K562 (cell line): ENCODE results near the gene PADI1. TPM values are rescaled to one million over a fixed set of nuclear protein-coding genes. Genes with fewer than 3 reads are reported as not detected.

Experiments used
- ATAC-seq: fragments of 200-7000 bp; cut with Tn5 transposase; 3 replicates; pipeline ENCODE4 v1.9.1; 2020; ENCODE audit warnings: moderate library complexity
- BruUV-seq: library from RNA; stranded (reverse); fragments of 400-500 nt; replicated peaks from 2 replicates; lab custom pipeline; 2021; lab: Mats Ljungman, UMichigan
- CTCF ChIA-PET: fragments of 300-600 bp; formaldehyde crosslinking; extraction: SDS; loops from one replicate; lab custom pipeline; 2021; ENCODE audit warnings: low intra/inter-chr PET ratio; lab: Yijun Ruan, JAX
- POLR2A ChIA-PET: fragments of 300-600, 350-650 bp; sonication (Branson Sonifier 250); formaldehyde crosslinking; extraction: SDS; loops from one replicate; lab custom pipeline; 2021; ENCODE audit warnings: antibody characterized with exemption, inconsistent platforms; lab: Yijun Ruan, JAX
- DNase-seq, 4 experiments: peaks; one replicate each; pipeline versions ENCODE4 v3.0.0 to v3.0.0-alpha.2; 2011 to 2018; ENCODE audit warnings: low spot score in 3 of 4, mixed read lengths in 3 of 4; ENCODE audit errors: extremely low read depth in 1 of 4
- FAIRE-seq: peaks from 2 replicates; lab custom pipeline; 2011; peaks lifted over from hg19 to GRCh38; lab: Jason Lieb, UNC
- H2AFZ ChIP-seq: 2 replicates; pipeline ENCODE4 v1.6.0; 2011; ENCODE audit warnings: low read depth, low read length, control low read depth, inconsistent platforms
- H3K27ac ChIP-seq: fragments of 200-600 bp; 3 replicates; pipeline ENCODE4 v1.8.0; 2011; ENCODE audit warnings: low read depth, mild to moderate bottlenecking, control low read depth, inconsistent platforms, low read length, moderate library complexity, mixed read lengths; ENCODE audit errors: extremely low read depth
- H3K27me3 ChIP-seq, 2 experiments: fragments of 300-600 bp in 1 of 2; 2 replicates in 1 of 2; 3 replicates in 1 of 2; pipeline versions ENCODE4 v1.6.0 to v1.8.0; 2011; ENCODE audit warnings: inconsistent platforms in 2 of 2, low read length in 2 of 2, mild to moderate bottlenecking in 1 of 2, mixed read lengths in 1 of 2, moderate library complexity in 1 of 2; ENCODE audit not compliant: control insufficient read depth in 2 of 2, insufficient read depth in 2 of 2
- H3K36me3 ChIP-seq: fragments of 300-600 bp; 3 replicates; pipeline ENCODE4 v1.8.0; 2011; ENCODE audit warnings: mild to moderate bottlenecking, low read length, inconsistent platforms; ENCODE audit not compliant: control insufficient read depth, insufficient read depth
- H3K4me1 ChIP-seq, 2 experiments: fragments of 200-600 bp in 1 of 2; replicated peaks in 1 of 2; 2 replicates in 1 of 2; 3 replicates in 1 of 2; pipeline versions ENCODE4 v1.5.1 to v1.8.0; 2011; ENCODE audit warnings: inconsistent platforms in 2 of 2, low read length in 2 of 2, mild to moderate bottlenecking in 1 of 2, mixed read lengths in 1 of 2, moderate library complexity in 1 of 2; ENCODE audit not compliant: control insufficient read depth in 2 of 2, insufficient read depth in 2 of 2
- H3K4me2 ChIP-seq: 2 replicates; pipeline ENCODE4 v1.6.1; 2011; ENCODE audit warnings: low read length, control low read depth, inconsistent platforms, mixed read lengths; ENCODE audit not compliant: insufficient read depth
- H3K4me3 ChIP-seq: fragments of 200-600 bp; sonication (generic), shearing (Covaris generic); 2 replicates; pipeline ENCODE4 v1.5.1; 2016; ENCODE audit warnings: control low read depth, inconsistent platforms
- H3K79me2 ChIP-seq: fragments of 200-600 bp; 3 replicates; pipeline ENCODE4 v1.8.0; 2011; ENCODE audit warnings: low read length, inconsistent platforms; ENCODE audit not compliant: control insufficient read depth, insufficient read depth
- H3K9ac ChIP-seq, 2 experiments: 2 replicates each; pipeline versions ENCODE4 v1.6.0 to v1.6.1; 2011; ENCODE audit warnings: low read depth in 2 of 2, low read length in 2 of 2, control low read depth in 1 of 2, inconsistent platforms in 1 of 2, mild to moderate bottlenecking in 1 of 2, mixed read lengths in 1 of 2; ENCODE audit not compliant: insufficient read depth in 1 of 2
- H3K9me1 ChIP-seq: one replicate; pipeline ENCODE4 v1.6.0; 2011; ENCODE audit warnings: inconsistent platforms, mild to moderate bottlenecking, low read length, moderate library complexity; ENCODE audit not compliant: control insufficient read depth, insufficient read depth
- H3K9me3 ChIP-seq: replicated peaks from 2 replicates; pipeline ENCODE4 v1.5.1; 2011; ENCODE audit warnings: low read depth, low read length, inconsistent platforms; ENCODE audit not compliant: control insufficient read depth, insufficient read depth
- H4K20me1 ChIP-seq: replicated peaks from 2 replicates; pipeline ENCODE4 v1.6.1; 2011; ENCODE audit warnings: low read length, inconsistent platforms, mixed read lengths; ENCODE audit not compliant: control insufficient read depth, insufficient read depth
- BRD9 ChIP-seq: fragments of 450-650 bp; IDR thresholded peaks from 2 replicates; pipeline ENCODE4 v1.6.1; 2018; ENCODE audit warnings: low read depth; ENCODE audit not compliant: partially characterized antibody
- ETS2 ChIP-seq: IDR thresholded peaks from 2 replicates; pipeline ENCODE4 v1.6.1; 2016; ENCODE audit warnings: borderline replicate concordance, missing genetic modification characterization, mild to moderate bottlenecking, moderate library complexity, missing compliant biosample characterization; ENCODE audit not compliant: poor library complexity, severe bottlenecking
- HMGN3 ChIP-seq: IDR thresholded peaks from 2 replicates; pipeline ENCODE4 v1.6.1; 2011; ENCODE audit warnings: borderline replicate concordance, low read depth, mild to moderate bottlenecking, mixed read lengths, low read length; ENCODE audit not compliant: insufficient read length; ENCODE audit errors: extremely low read depth
- NFE2 ChIP-seq: IDR thresholded peaks from 2 replicates; pipeline ENCODE4 v1.6.1; 2014; ENCODE audit warnings: antibody characterized with exemption, low read depth
- PTBP1 ChIP-seq: fragments of 200-400 bp; formaldehyde crosslinking; IDR thresholded peaks from 2 replicates; pipeline ENCODE4 v1.6.1; 2017; ENCODE audit warnings: low read depth, low read length
- RBM25 ChIP-seq: fragments of 200-400 bp; formaldehyde crosslinking; IDR thresholded peaks from 2 replicates; pipeline ENCODE4 v1.6.1; 2018; ENCODE audit warnings: low read length, low read depth, moderate library complexity; ENCODE audit not compliant: severe bottlenecking
- SMARCA5 ChIP-seq: fragments of 450-650 bp; IDR thresholded peaks from 2 replicates; pipeline ENCODE4 v1.6.1; 2016
- TFAM ChIP-seq: fragments of 250-450 bp; sonication (Bioruptor Pico); conservative IDR thresholded peaks from 2 replicates; pipeline ENCODE4 v1.5.0; 2021; ENCODE audit warnings: mild to moderate bottlenecking, moderate library complexity
- TRIM28 ChIP-seq: fragments of 450-650 bp; IDR thresholded peaks from 2 replicates; pipeline ENCODE4 v1.6.1; 2017
- ZBTB40 ChIP-seq, 2 experiments: fragments of 450-650 bp in 1 of 2; sonication (generic) in 1 of 2; formaldehyde crosslinking in 1 of 2; IDR thresholded peaks; 2 replicates each; pipeline versions ENCODE4 v1.7.1 to v1.9.0; 2016 to 2022; ENCODE audit warnings: inconsistent platforms in 1 of 2, mild to moderate bottlenecking in 1 of 2, missing genetic modification reagents in 1 of 2
- ZFP36 ChIP-seq: fragments of 150-350 bp; IDR thresholded peaks from 2 replicates; pipeline ENCODE4 v1.6.1; 2018; ENCODE audit warnings: low read length, low read depth; ENCODE audit not compliant: partially characterized antibody
- WGBS: fragments of 100-300 bp; shearing (Covaris generic); methylation state at CpG from one replicate; pipeline ENCODE4 v1.1.6; 2016; ENCODE audit warnings: low coverage, mixed read lengths; ENCODE audit not compliant: insufficient coverage; ENCODE audit errors: missing lambda C conversion rate; 5-methylcytosine and 5-hydroxymethylcytosine counted together
- in situ Hi-C: fragments of 300-500 bp; cut with MboI; formaldehyde crosslinking; loops from 4 replicates; pipeline ENCODE4 v1.15.0; 2018; ENCODE audit warnings: inconsistent platforms, mixed read lengths
- intact Hi-C: fragments of 100-400 bp; cut with micrococcal nuclease; formaldehyde crosslinking; loops from 2 replicates; pipeline ENCODE4 v1.14.2; 2022
- polyA plus RNA-seq, 8 experiments: library from polyadenylated mRNA; depleted of rRNA in 4 of 8; stranded (reverse) in 5 of 8; unstranded in 3 of 8; fragments of >200 nt; fragmentation: Nextera tagmentation in 2 of 8; fragmentation: Illumina TruSeq in 1 of 8; extraction: Ambion mirVana in 2 of 8; extraction: Trizol in 1 of 8; gene quantifications; 2 replicates each; pipeline versions ENCODE4 v1.2.1 to v1.2.3, GENCODE V29; 2011 to 2014; ENCODE audit warnings: inconsistent platforms in 1 of 8, missing spikeins in 1 of 8
- total RNA-seq, 7 experiments: library from RNA; depleted of rRNA in 6 of 7; stranded (reverse); fragments of >200 nt in 6 of 7; fragmentation: Illumina TruSeq in 2 of 7; extraction: Trizol in 2 of 7; gene quantifications; 2 replicates each; pipeline versions ENCODE4 v1.2.1 to v1.2.3, GENCODE V29; 2011 to 2021; ENCODE audit warnings: low replicate concordance in 1 of 7

PADI1 gene
- total and polyA plus RNA-seq, 9 of the 15 experiments (the other 6 are each of a cell fraction or from before 2014, with no cell fraction given): not detected

GRCh38 chr1:17194615-17195528 lies 10.1 kb upstream of the PADI1 start:
- H2AFZ ChIP-seq: no peak overlapping the region
- ChIA-PET CTCF (no interaction called here), POLR2A (interaction anchor here (0.6 to 1.1 kb wide), 2 partner anchors 10 to 216 kb away, joined by 3 to 5 read pairs; no protein-coding TSS in a partner anchor)
- DNase-seq (no peak), FAIRE-seq (no peak), ATAC-seq (no peak)
- H3K9me3 ChIP-seq: no peaks in the 10 kb centered on the region
- H3K36me3 ChIP-seq: no peaks in the 10 kb centered on the region
- TF ChIP-seq BRD9: peak; percentile 92
- TF ChIP-seq NFE2: no peak
- 0 out of 2 replicates have a peak, but pooled peaks have one; percentile 37 for TF ChIP-seq PTBP1
- TF ChIP-seq ETS2 (tag): no peak
- peak; percentile 79 for TF ChIP-seq ZFP36
- TF ChIP-seq HMGN3: no peak
- TF ChIP-seq TFAM (CRISPR knock-in tag): no peak
- TF ChIP-seq ZBTB40 (IDR thresholded peaks at IDR 0.05): no peak
- TF ChIP-seq ZBTB40 (CRISPR knock-in tag; IDR thresholded peaks at IDR 0.05): no peak
- no peak for TF ChIP-seq TRIM28
- TF ChIP-seq RBM25: peak; percentile 77
- peak; percentile 63; the same call in 1 of the 2 replicates for TF ChIP-seq SMARCA5
- H3K79me2 ChIP-seq: no peaks in the 10 kb centered on the region
- no peak overlapping the region for H3K4me3 ChIP-seq
- WGBS: under 1% methylated on average over 8 of the region's 8 CpGs
- no peak overlapping the region for H3K9ac ChIP-seq
- H3K4me2 ChIP-seq: no peak overlapping the region
- intact Hi-C loops (no loop called here), in situ Hi-C loops (no loop called here)
- H3K27me3 ChIP-seq: peaks cover 11 to 56% of the 10 kb centered on the region in 2 experiments; a peak in 4 of 5 replicates
- no TSS peak for BruUV-seq
- H3K9me1 ChIP-seq: no peaks in the 10 kb centered on the region
- peaks cover 3% of the 10 kb centered on the region; the same call in 1 of the 2 replicates for H4K20me1 ChIP-seq
- H3K4me1 ChIP-seq: peaks cover 4 to 8% of the 10 kb centered on the region in 2 experiments; a peak in 3 of 5 replicates
- H3K27ac ChIP-seq: no peak overlapping the region
